GM19043 (cell line): ENCODE measurements around the gene ZNF740.

Experiments
- ATAC-seq: cut with Tn5 transposase; IDR thresholded peaks from one replicate; pipeline ENCODE4 v1.9.1; 2021; ENCODE audit warnings: low read depth; ENCODE audit not compliant: unreplicated experiment

Gene ZNF740

DNA sequence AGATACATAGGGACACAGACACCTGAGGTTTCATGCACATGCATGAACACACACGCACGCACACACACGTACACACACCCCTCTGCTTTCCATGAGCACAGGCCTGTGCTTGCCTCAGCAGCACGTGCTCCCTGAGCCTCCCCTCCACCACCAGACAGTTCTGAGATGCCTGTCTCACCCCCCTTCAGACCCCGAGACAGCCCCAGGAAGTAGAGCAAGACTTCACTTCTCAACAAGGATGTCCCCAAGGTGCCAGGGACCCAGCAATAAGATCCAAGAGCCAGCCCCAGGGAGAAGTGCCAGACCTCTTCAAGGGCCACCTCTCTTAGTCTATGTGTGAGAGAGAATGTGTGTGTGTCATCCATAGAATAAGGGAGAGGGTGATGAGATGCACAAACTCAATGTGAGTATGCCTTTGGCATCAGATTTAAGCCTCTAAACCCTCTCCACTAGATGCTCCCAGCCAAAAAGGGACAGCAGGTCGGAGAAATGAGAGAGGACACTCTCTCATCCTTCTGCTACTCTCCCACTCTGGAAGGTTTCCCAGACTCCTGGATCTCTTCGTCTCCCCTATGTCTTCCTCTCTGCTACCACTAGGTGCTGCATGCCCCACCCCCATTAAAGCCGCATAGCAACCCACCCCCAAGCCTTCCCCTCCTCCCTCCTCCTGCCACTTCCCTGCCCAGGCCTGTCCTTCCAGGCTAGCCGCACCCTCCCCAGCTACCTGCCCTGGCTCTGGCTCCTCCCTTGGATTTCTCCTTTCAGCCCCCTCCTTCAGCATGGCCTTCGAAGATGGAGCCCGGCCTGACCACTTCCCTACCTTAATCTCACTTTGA lies 43.8 kb downstream of the ZNF740 start:
- ATAC-seq: no peak

DNA sequence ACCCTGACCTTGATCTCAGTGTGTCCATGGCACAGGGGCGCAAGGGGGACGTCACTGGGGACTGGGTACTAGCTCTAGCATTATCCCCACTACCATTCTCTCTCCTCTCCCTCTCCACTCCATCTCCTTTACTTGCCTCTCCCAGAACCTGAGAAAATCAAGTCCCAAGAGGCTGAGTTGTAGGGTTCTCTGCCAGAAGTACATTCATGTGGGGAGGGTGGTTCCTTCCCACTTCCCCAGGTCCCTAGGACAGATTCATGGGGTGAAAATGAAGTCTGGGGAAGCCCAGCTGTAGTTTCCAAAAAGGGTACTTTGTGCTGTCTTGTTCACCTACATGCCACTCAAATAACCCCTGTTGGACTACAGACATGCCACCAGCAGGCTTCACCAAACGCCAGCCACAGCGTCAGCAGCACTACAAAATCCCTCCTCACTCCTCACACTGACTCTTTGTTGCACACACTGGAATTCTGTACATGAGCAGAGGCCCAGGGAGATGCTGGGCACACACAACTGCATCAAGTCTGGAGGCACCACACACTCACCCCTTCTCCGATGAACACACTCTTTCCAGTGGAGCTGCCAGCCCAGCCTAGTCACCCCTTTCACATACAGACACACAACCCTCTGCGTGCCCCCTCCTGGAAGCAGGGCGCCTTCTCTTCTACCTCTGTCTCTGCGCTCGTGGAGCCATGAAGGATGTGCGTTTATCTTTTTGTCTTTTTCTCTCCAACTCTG lies 44.5 kb downstream of the ZNF740 start:
- ATAC-seq: no peak

DNA sequence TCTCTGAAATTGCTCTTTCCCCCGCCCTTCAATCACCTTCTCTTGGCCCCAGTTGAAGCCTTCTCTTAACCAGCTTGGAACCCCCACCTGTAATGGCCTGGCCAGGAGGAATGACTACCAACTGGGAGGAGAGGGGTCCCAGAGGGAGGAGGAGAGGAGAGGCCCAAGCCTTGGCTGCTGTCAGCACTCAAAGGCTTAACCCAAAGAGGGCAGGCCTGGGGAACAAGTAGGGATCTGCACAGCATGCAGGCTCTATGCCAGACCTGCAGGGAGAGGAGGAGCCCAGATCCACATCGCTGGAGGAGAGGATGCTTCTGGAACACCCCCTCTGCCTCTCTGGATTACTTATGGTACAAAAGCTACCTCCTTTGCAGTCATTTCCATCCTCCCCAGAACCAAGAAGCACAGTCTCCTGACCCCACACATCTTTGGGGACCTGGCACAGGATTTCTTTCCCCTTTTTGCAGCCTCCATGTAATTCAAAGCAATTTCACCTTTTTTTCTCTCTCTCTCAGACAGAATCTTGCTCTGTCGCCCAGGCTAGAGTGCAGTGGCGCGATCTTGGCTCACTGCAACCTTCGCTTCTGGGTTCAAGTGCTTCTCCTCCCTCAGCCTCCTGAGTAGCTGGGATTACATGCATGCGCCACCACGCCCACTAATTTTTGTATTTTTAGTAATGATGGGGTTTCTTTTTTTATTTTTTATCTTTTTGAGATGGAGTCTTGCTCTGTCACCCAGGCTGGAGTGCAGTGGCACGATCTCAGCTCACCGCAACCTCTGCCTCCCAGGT lies 45.3 kb downstream of the ZNF740 start:
- ATAC-seq: no peak

DNA sequence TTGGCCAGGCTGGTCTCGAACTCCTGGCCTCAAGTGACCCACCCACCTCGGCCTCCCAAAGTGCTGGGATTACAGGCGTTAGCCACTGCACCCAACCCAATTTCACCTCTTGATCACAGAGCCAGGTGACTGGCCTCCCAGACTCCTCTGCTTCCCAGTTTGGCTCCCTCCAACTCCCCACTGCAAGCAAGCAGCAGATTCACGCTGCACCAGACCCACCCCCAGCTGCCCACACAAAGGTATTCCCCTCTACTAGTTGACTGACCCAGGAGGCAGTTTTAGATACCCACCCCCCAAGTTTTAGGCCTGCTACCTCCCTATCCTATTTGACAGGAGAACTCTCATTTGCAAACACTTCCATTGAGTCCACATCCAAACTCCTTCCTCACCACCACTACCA lies 46.3 kb downstream of the ZNF740 start:
- ATAC-seq: no peak

DNA sequence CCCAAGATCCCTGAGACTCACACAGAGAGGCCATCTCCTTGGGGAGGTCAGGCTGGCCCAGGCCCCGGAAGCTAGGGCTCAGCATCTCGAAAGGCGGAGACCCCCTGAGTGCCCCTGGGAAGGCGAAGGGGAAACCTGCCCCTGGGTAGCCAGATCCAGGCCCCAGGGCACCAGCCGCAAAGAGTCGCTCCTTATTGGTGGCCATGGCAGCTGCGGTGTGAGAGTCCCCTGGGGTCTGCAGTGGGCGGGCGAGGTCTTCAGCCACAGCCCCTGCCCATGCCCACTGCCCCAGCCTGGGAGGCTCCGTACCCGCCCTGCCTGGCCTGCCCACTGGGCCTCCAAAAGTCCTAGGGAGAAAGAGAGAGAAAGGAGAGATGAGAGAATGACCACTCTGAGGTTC lies 46.8 kb downstream of the ZNF740 start:
- ATAC-seq: no peak

DNA sequence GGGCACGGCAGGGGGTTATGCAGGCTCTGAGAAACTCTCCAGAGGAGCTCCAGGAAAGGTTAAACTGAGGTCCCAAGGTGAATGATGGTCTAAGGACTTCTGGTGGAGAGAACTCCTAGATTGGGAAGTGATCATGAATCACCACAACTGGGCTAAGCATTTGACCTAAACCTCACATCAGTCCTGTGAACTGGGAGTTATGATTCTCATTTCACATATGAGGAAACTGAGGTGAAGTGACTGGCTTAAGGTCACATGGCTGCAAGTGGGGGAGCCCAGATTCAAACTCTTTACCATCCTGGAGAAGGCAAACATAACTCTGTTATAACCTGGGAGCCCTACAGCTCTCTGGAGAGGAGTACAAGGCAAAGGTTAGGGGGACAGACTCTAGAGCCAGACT lies 47.3 kb downstream of the ZNF740 start:
- no peak for ATAC-seq

DNA sequence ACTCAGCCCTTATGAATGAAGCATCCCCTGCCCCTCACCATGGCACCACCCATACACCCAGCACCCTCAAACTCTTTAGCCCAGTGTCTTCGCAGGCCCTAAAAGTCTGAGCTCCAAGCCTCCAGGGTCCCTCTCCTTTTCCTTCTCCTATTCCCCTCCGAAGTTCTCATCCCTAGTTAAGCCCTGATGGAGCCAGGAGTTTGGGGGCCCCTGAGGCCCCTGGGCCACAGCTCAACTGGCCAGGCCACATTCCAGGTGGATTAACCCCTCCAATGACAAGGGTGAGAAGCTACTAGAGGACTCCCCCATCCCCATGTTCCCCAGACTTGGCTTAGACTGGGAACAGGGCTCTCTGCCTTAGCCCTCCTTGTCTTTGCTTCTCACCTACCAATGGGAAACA lies 48.9 kb downstream of the ZNF740 start:
- ATAC-seq: no peak

DNA sequence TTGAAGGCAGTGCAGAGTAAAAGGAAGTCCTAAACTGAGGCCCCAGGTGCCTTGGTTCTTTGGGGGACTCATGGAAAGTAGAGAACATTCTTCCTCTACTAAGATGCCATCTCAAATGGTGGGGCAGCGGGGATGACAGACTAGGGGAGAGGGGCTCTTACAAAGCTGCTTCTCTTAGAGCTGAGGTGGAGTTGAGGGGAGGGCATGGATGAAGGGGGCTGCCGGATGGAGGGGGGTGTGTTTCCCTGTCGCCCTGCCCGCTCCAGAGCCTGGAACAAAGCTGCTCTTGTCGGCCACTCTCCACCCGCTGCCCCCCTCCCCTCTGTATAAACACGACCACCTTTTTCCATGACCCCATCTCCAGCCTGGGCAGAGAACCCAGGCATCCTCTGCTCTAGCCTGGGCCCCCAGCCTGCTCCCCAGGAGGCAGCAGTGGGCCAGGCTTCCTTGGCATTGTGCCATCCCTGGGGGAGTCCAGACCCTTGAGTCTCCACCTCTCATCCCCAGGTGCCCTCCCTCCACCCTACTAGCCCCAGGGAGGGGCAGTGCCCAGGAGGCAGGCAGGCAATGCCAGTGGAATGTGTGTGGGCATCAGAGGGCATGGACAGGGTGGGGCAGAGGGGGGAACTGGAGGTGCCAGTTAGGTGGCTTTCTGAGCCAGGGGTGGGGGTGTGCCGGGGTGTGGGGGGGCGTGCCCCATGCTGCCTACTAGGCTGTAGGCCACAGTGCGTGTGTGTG lies 49.8 kb downstream of the ZNF740 start:
- no peak for ATAC-seq

DNA sequence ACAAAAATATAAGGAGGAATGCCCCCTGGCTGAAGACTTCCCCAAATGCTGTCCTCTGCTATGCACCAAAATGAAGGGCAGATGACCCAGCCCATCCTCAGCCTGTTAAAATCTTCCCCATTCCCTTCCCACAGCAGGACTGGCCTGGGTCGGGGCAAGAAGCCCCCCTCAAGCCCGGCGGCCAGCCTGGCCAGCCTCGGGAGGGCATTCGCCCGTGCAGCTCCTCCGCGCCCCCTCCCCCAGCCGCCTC lies 51.1 kb downstream of the ZNF740 start:
- ATAC-seq: no peak

DNA sequence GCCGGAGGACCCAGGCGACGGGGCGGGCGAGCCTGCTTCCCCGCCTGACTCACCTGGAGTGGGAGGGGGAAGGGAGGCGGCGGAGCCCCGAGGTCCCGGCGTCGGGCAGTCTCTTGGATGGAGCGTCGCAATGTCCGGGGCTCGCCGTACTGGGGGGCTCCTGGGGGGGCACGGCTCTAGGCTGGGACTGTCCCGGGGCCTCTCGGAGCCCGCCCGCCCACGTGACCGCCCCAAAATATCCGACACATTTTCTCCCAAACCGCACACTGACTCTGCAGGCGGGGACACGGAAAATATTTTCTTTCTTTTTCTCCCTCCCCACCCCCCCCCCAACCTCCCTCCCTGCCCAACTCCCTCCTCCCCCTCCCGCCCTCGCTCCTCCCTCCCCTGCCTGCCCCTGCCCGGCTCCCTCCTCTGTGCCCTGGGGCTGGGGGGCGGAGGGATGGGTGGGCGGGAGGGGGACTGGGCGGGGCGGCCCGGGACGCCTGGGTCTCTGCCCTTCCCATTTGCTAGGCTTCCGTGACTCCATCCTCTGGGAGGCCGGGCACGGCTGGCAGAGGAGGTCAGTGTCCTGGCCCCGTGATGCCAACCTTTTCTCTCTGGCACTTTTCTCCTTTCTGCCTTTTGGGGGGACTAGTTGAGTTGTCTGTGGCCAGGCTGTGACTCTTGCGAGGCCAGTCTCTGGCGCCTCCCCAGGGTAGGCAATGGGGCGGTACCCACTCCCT lies 51.6 kb downstream of the ZNF740 start, which contains the start of gene RARG:
RARG (minus strand) TSS at position 289 of the 725 bp plus-strand sequence. CDS start 4,664 bp downstream, outside the sequence.
- no peak for ATAC-seq

DNA sequence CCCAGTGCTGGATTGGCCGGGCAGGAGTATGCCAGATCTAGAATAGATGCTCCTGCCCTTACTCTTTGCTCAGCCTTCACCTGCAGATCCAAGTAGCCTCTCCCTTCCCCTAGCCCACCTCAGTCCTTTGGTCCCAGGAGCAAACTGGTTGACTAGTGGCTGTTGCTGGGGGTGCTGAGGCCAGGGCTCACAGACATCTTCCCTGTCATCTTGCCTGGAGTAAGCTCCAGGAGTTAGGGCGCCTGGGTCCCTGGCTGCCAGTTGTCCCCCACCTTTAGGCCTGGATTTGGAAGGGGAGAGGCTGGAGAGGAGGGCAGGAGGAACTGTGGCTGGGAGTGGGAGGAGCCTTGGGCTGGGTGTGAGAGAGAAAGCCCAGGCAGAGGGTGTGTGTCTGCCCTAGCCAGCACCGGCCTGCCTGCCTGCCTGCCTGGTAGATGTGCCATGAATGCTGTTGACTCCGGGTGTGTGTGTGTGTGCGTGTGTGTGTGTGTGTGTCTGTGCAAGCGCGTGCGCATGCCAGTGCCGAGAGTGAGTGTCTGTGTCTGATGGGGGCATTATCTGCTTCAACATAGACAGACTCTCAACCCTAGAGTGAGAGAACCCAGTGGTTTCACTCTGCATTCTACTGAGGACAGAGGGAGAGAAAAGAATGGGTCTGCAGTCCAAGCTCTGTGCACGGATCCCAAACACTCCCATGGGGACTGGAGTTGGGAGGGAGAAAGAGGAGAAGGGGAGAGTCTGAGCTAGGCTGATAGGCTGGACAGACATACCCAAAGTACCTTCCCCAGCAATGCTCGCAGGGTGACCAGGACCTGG lies 52.3 kb downstream of the ZNF740 start:
- no peak for ATAC-seq

DNA sequence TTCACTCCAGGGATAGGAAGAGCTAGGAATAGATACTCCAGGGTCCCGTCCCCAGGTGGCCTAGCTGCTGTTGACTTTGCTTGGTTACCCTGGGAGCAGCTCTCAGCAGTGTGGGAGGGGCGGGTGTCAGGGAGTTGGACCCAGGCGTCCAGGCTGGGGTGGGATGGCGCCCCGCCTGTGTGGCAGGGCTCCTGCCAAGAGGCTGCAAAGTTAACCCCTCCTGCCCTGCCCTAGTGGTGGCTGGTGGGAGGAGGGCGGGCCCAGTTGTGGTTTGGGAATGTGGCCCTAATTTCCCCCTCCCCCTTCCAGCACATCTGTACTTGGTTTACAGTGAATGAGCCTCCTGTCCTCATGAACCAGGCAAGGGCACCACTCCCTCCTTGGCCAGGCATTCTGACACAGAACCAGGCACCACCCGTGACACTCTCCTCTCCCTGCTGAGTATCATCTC lies 53.2 kb downstream of the ZNF740 start:
- ATAC-seq: no peak

DNA sequence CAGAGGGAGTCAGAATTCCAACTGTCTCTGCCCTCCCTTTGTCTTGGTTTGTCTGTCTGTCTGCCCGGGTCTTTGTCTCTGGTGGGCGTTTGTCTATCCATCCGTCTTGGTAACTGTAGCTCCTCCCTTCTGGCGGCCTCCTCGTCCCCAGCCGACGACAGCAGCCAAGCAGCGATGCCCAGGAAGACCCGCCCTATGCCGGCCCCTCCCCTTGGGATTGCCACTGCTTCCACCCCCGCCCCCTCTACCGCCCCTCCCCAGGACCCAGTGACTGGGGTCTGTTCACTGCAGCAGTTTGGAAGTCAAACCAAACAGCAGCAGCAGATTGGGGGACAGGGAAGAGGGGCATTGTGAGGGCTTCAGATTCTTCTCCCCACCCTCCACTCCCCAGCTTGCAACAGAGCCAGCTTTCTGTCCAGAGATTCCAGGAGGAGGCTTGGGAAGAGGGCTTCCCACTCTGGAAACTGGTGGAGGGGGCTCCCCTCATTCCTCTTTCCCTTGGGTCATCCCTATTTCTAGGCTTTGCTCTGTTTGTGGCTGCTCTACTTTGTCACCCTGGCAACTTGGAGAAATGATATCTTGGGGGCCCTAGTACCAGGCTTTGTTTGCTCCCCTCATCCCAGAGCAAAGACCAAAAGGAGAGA lies 53.9 kb downstream of the ZNF740 start:
- ATAC-seq: no peak

DNA sequence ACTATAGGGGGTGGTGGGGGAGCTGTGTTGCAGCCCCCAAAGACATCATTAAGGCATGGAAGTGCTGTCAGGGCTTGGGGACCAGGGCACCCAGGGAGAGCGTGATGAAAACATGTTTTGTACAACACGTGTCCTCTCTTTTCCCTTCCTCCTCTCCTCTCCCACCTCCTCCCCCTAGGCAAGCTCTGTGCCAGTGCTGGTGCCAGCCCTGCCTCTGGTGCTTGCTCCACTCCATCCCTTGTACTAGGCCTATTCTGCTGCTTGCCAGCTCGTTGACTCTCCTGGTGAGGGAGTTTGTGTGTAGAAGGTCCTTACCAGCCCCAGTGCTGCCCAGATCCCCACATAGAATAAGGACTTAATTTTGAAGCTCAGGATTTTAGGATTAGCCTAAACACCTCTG lies 54.6 kb downstream of the ZNF740 start:
- no peak for ATAC-seq

DNA sequence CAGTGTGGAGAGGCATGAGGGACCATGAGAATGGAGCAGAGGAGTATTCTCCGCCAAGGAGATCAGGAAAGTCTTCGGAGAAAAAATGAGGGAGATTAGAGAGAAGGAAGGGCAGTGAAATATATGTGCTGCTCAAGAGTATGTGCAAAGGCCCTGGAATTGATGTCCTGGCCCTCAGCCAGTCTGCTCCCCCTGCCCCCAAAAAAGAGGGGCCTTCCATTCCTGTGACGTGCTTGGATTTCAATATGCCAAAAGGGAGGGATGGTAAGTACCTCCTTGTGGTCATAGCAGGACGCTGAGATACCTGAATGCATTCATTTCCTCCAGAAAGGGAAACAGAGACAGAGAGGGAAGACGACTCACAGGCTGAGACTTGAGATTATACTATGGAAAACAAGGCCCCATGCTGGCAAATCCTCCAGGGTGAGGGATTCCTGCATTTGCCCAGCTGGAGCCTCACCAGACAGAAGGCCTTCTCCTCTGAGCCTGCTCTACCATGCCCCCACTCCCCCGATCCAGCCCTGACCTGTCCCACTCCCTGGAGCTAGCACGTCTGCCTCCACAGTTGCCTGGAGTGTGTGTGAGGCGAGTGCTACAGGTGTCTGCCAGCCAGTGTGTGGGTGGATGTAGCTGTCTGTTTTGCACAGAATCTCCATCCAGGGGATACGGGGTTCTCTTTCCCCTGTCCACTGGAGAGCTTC lies 55.4 kb downstream of the ZNF740 start:
- ATAC-seq: no peak

DNA sequence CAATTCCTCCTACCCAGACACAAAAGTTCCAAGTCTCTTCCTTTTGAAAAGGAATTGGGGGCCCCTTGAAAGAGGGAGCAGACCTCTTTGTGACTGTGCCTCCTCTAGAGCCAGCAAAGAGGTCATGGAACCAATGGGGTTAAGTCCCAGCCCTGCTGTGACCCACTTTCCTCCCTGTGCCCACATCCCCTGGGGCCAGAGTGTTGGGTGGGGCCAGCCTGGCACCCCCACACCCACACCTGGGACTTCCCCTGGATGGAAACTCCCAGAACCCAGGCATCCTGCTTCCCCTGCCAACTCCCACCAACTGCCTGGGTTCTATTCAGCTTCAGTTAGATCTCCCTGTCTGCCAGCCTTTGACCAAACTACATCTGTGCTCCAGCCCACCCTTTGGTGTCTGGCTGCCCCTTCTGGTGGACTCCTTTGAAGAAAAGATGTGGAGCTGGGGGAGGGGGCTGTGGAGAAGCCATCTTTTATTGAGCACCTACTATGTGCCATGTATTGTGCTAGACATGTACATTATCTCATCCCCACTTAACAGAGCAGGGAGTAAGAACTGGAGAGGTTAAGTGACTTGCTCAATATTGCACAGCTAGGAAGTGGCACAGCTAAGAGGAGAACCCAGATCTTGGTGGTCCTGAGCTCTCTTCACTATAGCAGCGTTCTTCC lies 56.1 kb downstream of the ZNF740 start:
- no peak for ATAC-seq

DNA sequence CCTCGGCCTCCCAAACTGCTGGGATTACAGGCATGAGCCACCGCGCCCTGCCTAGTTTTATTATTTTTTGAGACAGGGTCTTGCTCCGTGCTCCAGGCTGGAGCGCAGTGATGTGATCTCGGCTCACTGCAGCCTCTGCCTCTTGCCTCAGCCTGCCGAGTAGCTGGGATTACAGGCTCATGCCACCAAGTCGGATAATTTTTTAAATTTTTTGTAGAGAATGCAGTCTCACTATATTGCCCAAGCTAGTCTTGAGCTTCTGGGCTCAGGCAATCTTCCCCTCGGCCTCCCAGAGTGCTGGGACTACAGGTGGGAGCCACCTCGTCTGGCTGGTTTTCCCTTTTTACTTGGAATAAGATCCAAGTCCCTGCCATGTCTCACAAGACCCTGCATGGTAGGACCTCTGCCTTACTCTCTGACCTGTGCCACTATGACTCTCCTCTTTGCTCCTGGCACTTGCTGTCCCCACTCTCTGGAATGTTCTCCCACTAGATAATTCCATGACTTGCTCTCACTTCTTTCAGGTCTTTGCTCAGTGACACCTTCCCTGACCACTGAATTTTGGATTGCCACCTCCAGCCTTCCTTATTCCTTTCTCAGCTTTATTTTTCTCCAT lies 59.2 kb downstream of the ZNF740 start:
- no peak for ATAC-seq
